IMR-90 (cell line): ENCODE results near the gene SGMS1. TPM values are rescaled to one million over a fixed set of nuclear protein-coding genes. Genes with fewer than 3 reads are reported as not detected.

ENCODE experiments used
- ATAC-seq: fragments of 200-7000 bp; cut with Tn5 transposase; 2 replicates; pipeline ENCODE4 v1.9.1; 2020; ENCODE audit warnings: low read depth, mild to moderate bottlenecking, moderate library complexity
- BruUV-seq: library from RNA; stranded (reverse); fragments of 400-500 nt; replicated peaks from 2 replicates; lab custom pipeline; 2021; lab: Mats Ljungman, UMichigan
- CTCF ChIA-PET: fragments of 300-600 bp; formaldehyde crosslinking; extraction: SDS; loops from one replicate; lab custom pipeline; 2021; ENCODE audit warnings: antibody characterized with exemption; lab: Yijun Ruan, JAX
- POLR2A ChIA-PET: fragments of 300-600 bp; sonication (Branson Sonifier 250); formaldehyde crosslinking; loops from one replicate; lab custom pipeline; 2022; ENCODE audit warnings: antibody characterized with exemption; ENCODE audit not compliant: unreplicated experiment; lab: Charles Lee
- DNase-seq: peaks from one replicate; pipeline ENCODE4 v3.0.0; 2013
- H2AFZ ChIP-seq: replicated peaks from 2 replicates; pipeline ENCODE3; 2013; ENCODE audit warnings: low read length, mild to moderate bottlenecking; ENCODE audit not compliant: poor library complexity
- H2AK5ac ChIP-seq: 2 replicates; pipeline ENCODE4 v1.6.1; 2013; ENCODE audit warnings: low read depth, low read length, inconsistent platforms
- H2AK9ac ChIP-seq: replicated peaks from 2 replicates; pipeline ENCODE3; 2013; ENCODE audit warnings: mild to moderate bottlenecking, low read depth, low read length, moderate library complexity; ENCODE audit not compliant: poor library complexity
- H2BK120ac ChIP-seq: 2 replicates; pipeline ENCODE4 v1.6.1; 2013; ENCODE audit warnings: low read depth, low read length, inconsistent platforms
- H2BK15ac ChIP-seq: 3 replicates; pipeline ENCODE4 v1.6.1; 2013; ENCODE audit warnings: low read depth, low read length, inconsistent platforms
- H2BK20ac ChIP-seq: 2 replicates; pipeline ENCODE4 v1.6.1; 2013; ENCODE audit warnings: low read depth, mild to moderate bottlenecking, inconsistent platforms, low read length, moderate library complexity
- H2BK5ac ChIP-seq: 2 replicates; pipeline ENCODE4 v1.6.1; 2013; ENCODE audit warnings: mild to moderate bottlenecking, low read depth, low read length, inconsistent platforms; ENCODE audit not compliant: poor library complexity, severe bottlenecking
- H3K14ac ChIP-seq: replicated peaks from 2 replicates; pipeline ENCODE4 v1.6.1; 2013; ENCODE audit warnings: low read depth, low read length, inconsistent platforms
- H3K18ac ChIP-seq: 2 replicates; pipeline ENCODE4 v1.6.1; 2013; ENCODE audit warnings: low read depth, low read length, control low read depth
- H3K23ac ChIP-seq: 2 replicates; pipeline ENCODE4 v1.6.1; 2013; ENCODE audit warnings: low read depth, low read length, inconsistent platforms
- H3K27ac ChIP-seq: 2 replicates; pipeline ENCODE4 v1.5.1; 2013; ENCODE audit warnings: mild to moderate bottlenecking, control low read depth, low read length; ENCODE audit not compliant: insufficient read depth
- H3K27me3 ChIP-seq: 2 replicates; pipeline ENCODE4 v1.6.1; 2013; ENCODE audit warnings: low read length; ENCODE audit not compliant: control insufficient read depth, insufficient read depth
- H3K36me3 ChIP-seq: 2 replicates; pipeline ENCODE4 v1.6.1; 2013; ENCODE audit warnings: low read length, mixed read lengths; ENCODE audit not compliant: control insufficient read depth, insufficient read depth
- H3K4ac ChIP-seq: 2 replicates; pipeline ENCODE4 v1.6.1; 2013; ENCODE audit warnings: low read depth, low read length, inconsistent platforms
- H3K4me1 ChIP-seq: 2 replicates; pipeline ENCODE4 v1.6.1; 2013; ENCODE audit warnings: low read length, mixed read lengths; ENCODE audit not compliant: control insufficient read depth, insufficient read depth
- H3K4me2 ChIP-seq: 2 replicates; pipeline ENCODE4 v1.6.1; 2013; ENCODE audit warnings: low read depth, mild to moderate bottlenecking, control low read depth, low read length, moderate library complexity
- H3K4me3 ChIP-seq: 2 replicates; pipeline ENCODE4 v1.5.1; 2013; ENCODE audit warnings: low read depth, mild to moderate bottlenecking, control low read depth, low read length, moderate library complexity; ENCODE audit not compliant: insufficient read depth
- H3K56ac ChIP-seq: 2 replicates; pipeline ENCODE4 v1.6.1; 2013; ENCODE audit warnings: low read length, inconsistent platforms; ENCODE audit not compliant: insufficient read depth; ENCODE audit errors: extremely low read depth
- H3K79me1 ChIP-seq, 2 experiments: 2 replicates each; pipeline ENCODE4 v1.6.1; 2013; ENCODE audit warnings: low read length in 2 of 2, inconsistent platforms in 1 of 2, low read depth in 1 of 2
- H3K9ac ChIP-seq: 2 replicates; pipeline ENCODE4 v1.6.1; 2013; ENCODE audit warnings: low read depth, low read length, control low read depth
- H3K9me1 ChIP-seq: 2 replicates; pipeline ENCODE4 v1.6.1; 2013; ENCODE audit warnings: low read length, inconsistent platforms; ENCODE audit not compliant: insufficient read depth
- H3K9me3 ChIP-seq: 2 replicates; pipeline ENCODE4 v1.6.1; 2013; ENCODE audit warnings: low read length; ENCODE audit not compliant: control insufficient read depth, insufficient read depth
- H4K20me1 ChIP-seq: 2 replicates; pipeline ENCODE4 v1.6.1; 2013; ENCODE audit warnings: low read length, inconsistent platforms; ENCODE audit not compliant: insufficient read depth
- H4K5ac ChIP-seq: 2 replicates; pipeline ENCODE4 v1.6.1; 2013; ENCODE audit warnings: mild to moderate bottlenecking, low read depth, low read length, control low read depth
- H4K8ac ChIP-seq, 2 experiments: 2 replicates each; pipeline ENCODE4 v1.6.1; 2013; ENCODE audit warnings: low read depth in 2 of 2, low read length in 2 of 2, control low read depth in 1 of 2, inconsistent platforms in 1 of 2
- H4K91ac ChIP-seq: 2 replicates; pipeline ENCODE4 v1.6.1; 2013; ENCODE audit warnings: low read depth, low read length, inconsistent platforms; ENCODE audit not compliant: insufficient read depth
- BHLHE40 ChIP-seq: fragments of 150-350 bp; IDR thresholded peaks from 2 replicates; pipeline ENCODE4 v1.6.1; 2016; ENCODE audit warnings: mild to moderate bottlenecking, low read depth, low read length
- CEBPB ChIP-seq: IDR thresholded peaks from 2 replicates; pipeline ENCODE4 v1.6.1; 2012; ENCODE audit warnings: low read depth, low read length, improper control_type of control experiment
- CHD1 ChIP-seq: IDR thresholded peaks from 2 replicates; pipeline ENCODE4 v1.6.1; 2012; ENCODE audit warnings: low read depth, low read length, improper control_type of control experiment
- CTCF ChIP-seq: conservative IDR thresholded peaks from 2 replicates; pipeline ENCODE4 v1.5.1; 2012; ENCODE audit warnings: mild to moderate bottlenecking, low read depth, low read length, improper control_type of control experiment
- ELK1 ChIP-seq: fragments of 150-350 bp; IDR thresholded peaks from 2 replicates; pipeline ENCODE4 v1.6.1; 2016; ENCODE audit warnings: low read depth, mild to moderate bottlenecking, low read length, moderate library complexity, borderline replicate concordance
- FOS ChIP-seq: fragments of 150-350 bp; IDR thresholded peaks from 2 replicates; pipeline ENCODE4 v1.6.1; 2016; ENCODE audit warnings: low read depth, low read length
- MAFK ChIP-seq: IDR thresholded peaks from 2 replicates; pipeline ENCODE4 v1.6.1; 2012; ENCODE audit warnings: low read depth, low read length, improper control_type of control experiment
- MAZ ChIP-seq: IDR thresholded peaks from 2 replicates; pipeline ENCODE4 v1.6.1; 2012; ENCODE audit warnings: low read depth, mild to moderate bottlenecking, low read length, improper control_type of control experiment, moderate library complexity, borderline replicate concordance
- MXI1 ChIP-seq: IDR thresholded peaks from 2 replicates; pipeline ENCODE4 v1.6.1; 2012; ENCODE audit warnings: low read depth, mild to moderate bottlenecking, low read length, moderate library complexity, borderline replicate concordance
- NFE2L2 ChIP-seq: fragments of 150-350 bp; IDR thresholded peaks from 2 replicates; pipeline ENCODE4 v1.6.1; 2016; ENCODE audit warnings: low read depth, mild to moderate bottlenecking, low read length
- RAD21 ChIP-seq: IDR thresholded peaks from 2 replicates; pipeline ENCODE4 v1.6.1; 2012; ENCODE audit warnings: low read length, improper control_type of control experiment
- RFX5 ChIP-seq: IDR thresholded peaks from 2 replicates; pipeline ENCODE4 v1.8.0; 2012; ENCODE audit warnings: low read depth, mild to moderate bottlenecking, low read length, moderate library complexity
- SMC3 ChIP-seq: fragments of 150-350 bp; IDR thresholded peaks from 2 replicates; pipeline ENCODE4 v1.6.1; 2016; ENCODE audit warnings: low read depth, mild to moderate bottlenecking, antibody characterized with exemption, low read length, moderate library complexity
- USF2 ChIP-seq: fragments of 150-350 bp; IDR thresholded peaks from 2 replicates; pipeline ENCODE4 v1.6.1; 2017; ENCODE audit warnings: mild to moderate bottlenecking, antibody characterized with exemption, low read length, low read depth
- WGBS, 2 experiments: methylation state at CpG; one replicate each; pipeline versions ENCODE4 v1.1.5 to v1.1.7; 2013; ENCODE audit warnings: missing lambda C conversion rate in 2 of 2; ENCODE audit not compliant: insufficient read length in 1 of 2; ENCODE audit errors: extremely low coverage in 2 of 2; 5-methylcytosine and 5-hydroxymethylcytosine counted together
- dilution Hi-C: fragments of 300-500 bp; cut with HindIII; formaldehyde crosslinking; loops from one replicate; pipeline ENCODE4 v1.14.3; 2018; ENCODE audit warnings: low sequenced_read_pairs; ENCODE audit not compliant: unreplicated experiment
- in situ Hi-C: fragments of 300-500 bp; cut with MboI; formaldehyde crosslinking; loops from 3 replicates; pipeline ENCODE4 v1.14.3; 2019; ENCODE audit warnings: low sequenced_read_pairs, inconsistent platforms, mixed read lengths
- intact Hi-C: fragments of 100-400 bp; cut with micrococcal nuclease; formaldehyde crosslinking; loops from 2 replicates; pipeline ENCODE4 v1.10.0; 2022
- polyA plus RNA-seq, 3 experiments: library from polyadenylated mRNA; depleted of rRNA; stranded (reverse); fragments of >200 nt; gene quantifications; 2 replicates each; pipeline ENCODE4 v1.2.3, GENCODE V29; 2012; ENCODE audit warnings: low replicate concordance in 1 of 3
- total RNA-seq: library from RNA; depleted of rRNA; stranded (reverse); fragments of >200 nt; gene quantifications from 2 replicates; pipeline ENCODE4 v1.2.3, GENCODE V29; 2012

Gene SGMS1
- total and polyA plus RNA-seq, 2 of the 4 experiments (the other 2 are of a cell fraction): 9.8 to 30.8 TPM

- intact Hi-C loops: no loop called here
- dilution Hi-C loops: no loop called here
- TF ChIP-seq FOS (no peak), CTCF (no peak), CEBPB (no peak), MAFK (no peak), MAZ (no peak), ELK1 (no peak), RFX5 (no peak), CHD1 (no peak), USF2 (no peak), NFE2L2 (no peak), RAD21 (no peak), MXI1 (no peak), SMC3 (no peak), BHLHE40 (no peak)
Measured at GRCh38 chr10:50477287-50478203, 146.2 kb downstream of the SGMS1 start.

More at GRCh38 chr10:50477287-50478203, 146.2 kb downstream of the SGMS1 start:
- Histone ChIP-seq H3K27ac (no peak overlapping the region), H3K79me1 (peaks cover 5 to 6% of the 10 kb centered on the region in 2 experiments; a peak in 1 of 4 replicates), H3K4ac (no peak overlapping the region), H3K9ac (no peak overlapping the region), H2BK5ac (no peak overlapping the region), H2AK9ac (no peak overlapping the region), H2BK20ac (no peak overlapping the region), H2AK5ac (no peak overlapping the region), H3K18ac (no peak overlapping the region), H2BK120ac (no peak overlapping the region), H3K36me3 (no peaks in the 10 kb centered on the region), H3K27me3 (no peaks in the 10 kb centered on the region), H4K8ac (no peak overlapping the region), H4K91ac (no peak overlapping the region), H2BK15ac (no peak overlapping the region), H3K56ac (no peak overlapping the region), H3K9me3 (no peaks in the 10 kb centered on the region; the same call in 1 of the 2 replicates), H3K4me3 (no peak overlapping the region), H3K4me2 (no peak overlapping the region), H2AFZ (no peak overlapping the region), H3K4me1 (no peaks in the 10 kb centered on the region), H3K9me1 (no peaks in the 10 kb centered on the region), H4K5ac (no peak overlapping the region), H3K23ac (no peak overlapping the region), H3K14ac (no peak overlapping the region), H4K20me1 (no peaks in the 10 kb centered on the region; the same call in none of the 2 replicates)
- in situ Hi-C loops: no loop called here
- DNase-seq (no peak), ATAC-seq (no peak)
- CTCF ChIA-PET: interaction anchor here (1.0 kb wide), 1 partner anchor 10 kb away, joined by 3 read pairs; no protein-coding TSS in a partner anchor
- POLR2A ChIA-PET: no interaction called here
- no TSS peak for BruUV-seq
- WGBS, 2 experiments: no CpG with 5 or more reads among the region's 4 CpGs
